GM21576 (cell line): Measurements from ENCODE around the gene CRIP3.
"Not testable (repeated sequence)": the region's sequence is repeated elsewhere in the genome, so short reads cannot be mapped to it uniquely, and the experiment has no call there.

Experiments
- ATAC-seq: cut with Tn5 transposase; IDR thresholded peaks from one replicate; pipeline ENCODE4 v1.9.1; 2021; ENCODE audit warnings: mild to moderate bottlenecking, moderate library complexity; ENCODE audit not compliant: unreplicated experiment

The CRIP3 gene, protein sequence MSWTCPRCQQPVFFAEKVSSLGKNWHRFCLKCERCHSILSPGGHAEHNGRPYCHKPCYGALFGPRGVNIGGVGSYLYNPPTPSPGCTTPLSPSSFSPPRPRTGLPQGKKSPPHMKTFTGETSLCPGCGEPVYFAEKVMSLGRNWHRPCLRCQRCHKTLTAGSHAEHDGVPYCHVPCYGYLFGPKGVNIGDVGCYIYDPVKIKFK

GRCh38 chr6:43308101-43308989 lies at the start of gene CRIP3:
Gene CRIP3, minus strand, starts transcription at chr6:43308826. Its CDS starts 34 bp downstream, at chr6:43308792.
- ATAC-seq, result peak; percentile 50

DNA sequence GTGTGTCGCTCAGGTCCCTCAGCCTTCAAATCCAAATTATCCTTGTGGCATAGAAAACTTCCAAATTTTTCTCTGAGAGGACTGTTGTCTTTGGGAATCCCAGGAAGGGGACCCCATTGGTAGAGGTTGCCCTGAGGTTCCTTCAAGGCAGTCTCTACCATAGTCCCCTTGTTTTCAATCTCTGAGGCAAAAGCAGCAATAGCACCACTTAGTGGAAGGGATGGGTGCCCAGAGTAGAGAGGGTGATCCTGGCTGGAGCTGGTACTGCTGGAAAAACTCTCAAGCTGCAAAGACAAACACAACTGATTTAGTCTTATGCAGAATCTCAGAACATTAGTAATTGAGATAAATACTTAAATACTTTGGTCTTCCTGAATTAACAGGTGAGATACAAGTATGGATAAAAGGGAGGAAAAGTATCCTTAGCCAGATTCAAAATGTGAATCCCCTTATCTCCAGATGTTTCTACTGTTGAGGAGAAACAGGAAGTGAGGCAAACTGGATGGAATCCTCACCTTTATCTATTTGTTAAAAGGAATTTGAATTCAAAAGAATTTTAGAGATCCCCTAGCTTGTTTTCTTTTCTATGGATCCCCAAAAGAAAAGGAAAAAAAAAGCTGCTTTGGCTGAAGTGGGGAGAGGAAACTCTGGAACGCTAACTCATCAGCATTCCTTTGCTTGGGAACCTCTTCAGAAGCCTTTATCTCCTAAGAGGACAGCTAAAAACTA lies 47.4 kb upstream of the CRIP3 start:
- ATAC-seq, result no peak

- not testable (repeated sequence) for ATAC-seq
Measured at GRCh38 chr6:43351951-43352350, 43.3 kb upstream of the CRIP3 start.

DNA sequence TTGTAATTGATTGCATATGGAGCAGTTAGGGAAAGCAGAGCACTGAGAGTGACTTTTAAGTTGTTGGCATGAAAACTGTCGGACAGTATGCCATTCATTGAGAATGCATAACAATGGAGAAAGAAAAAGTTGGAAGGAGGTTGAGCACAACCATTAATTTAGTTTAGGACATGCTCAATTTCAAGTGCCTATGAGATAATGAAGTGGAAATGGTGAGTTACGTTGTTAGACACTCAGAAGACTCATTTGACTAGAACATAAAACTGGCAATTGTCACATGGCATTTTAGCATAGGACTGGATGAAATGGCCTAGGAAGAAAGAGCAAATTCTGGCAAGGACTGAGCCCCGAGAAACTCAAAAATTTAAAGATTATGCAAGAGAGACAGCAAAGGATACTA lies 38.8 kb upstream of the CRIP3 start:
- ATAC-seq, result no peak

DNA sequence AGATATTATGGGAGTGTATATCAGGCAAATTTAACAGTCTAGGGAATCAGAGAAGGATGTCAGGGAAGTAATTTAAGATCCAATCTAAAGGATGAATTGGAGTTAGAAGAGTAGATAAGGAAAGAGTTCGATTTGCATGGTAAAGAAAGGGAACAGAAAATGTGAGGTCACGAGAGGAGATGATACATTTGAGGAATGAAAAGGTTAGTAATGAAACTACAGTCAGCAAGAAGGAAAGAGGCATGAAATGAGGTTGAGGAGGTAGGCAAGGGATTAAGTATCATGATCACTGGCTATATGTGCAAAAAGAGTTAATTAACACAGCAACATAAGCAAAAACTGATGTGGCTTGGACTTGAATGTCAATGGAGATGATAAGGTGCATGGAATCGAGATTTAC lies 38.4 kb upstream of the CRIP3 start:
- ATAC-seq, result no peak

DNA sequence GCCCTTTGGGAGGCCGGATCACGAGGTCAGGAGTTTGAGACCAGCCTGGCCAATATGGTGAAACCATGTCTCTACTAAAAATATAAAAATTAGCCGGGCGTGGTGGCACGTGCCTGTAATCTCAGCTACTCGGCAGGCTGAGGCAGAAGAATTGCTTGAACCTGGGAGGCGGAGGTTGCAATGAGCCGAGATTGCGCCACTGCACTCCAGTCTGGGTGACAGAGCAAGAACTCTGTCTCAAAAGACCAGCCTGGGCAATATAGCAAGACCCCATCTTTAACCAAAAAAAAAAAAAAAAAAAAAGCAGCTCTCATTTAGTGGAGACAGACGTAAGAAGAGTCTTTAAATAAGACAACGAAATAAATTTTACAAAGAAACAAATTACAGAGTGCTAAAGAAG lies 37.6 kb upstream of the CRIP3 start:
- ATAC-seq, result not testable (repeated sequence)

DNA sequence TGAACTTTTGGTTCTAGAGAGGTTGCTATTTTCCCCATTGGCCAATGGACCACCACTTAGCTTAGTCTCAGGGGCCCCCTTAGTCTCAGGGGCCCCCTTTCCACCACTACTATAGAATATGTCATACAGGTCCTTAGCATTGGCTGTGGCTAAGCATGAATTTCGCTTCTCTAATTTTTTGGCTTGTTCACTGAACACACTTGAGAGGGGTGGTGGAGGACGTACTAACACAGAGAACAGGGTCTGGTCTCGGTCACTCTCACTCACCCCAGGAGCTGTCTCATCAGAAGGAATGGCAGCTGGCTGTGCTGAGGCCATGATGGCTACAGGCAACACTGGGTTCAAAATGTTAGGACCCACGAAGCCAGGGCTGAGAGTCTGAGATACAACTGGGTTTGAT lies 30.5 kb upstream of the CRIP3 start:
- ATAC-seq, result peak; percentile 80

DNA sequence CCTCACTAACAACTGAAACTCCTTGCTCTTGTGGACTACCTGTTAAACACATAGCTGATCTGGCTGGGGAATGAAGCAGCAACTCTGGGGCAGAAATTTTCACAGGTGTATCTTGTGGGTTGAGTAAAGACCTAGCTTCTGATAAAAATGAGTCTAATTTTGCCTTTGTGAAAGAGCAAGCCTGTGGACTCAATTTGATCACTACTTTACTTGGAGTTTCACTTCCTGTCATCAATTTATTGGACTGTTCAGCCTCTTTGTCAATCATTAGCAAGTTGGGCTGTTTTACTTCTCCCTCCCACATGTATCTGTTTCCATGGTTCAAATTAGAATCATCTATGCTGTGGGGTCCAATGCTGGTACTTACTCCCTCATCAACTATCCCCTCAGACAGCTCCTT lies 29.6 kb upstream of the CRIP3 start:
- peak; percentile 51 for ATAC-seq

GRCh38 chr6:43336382-43336781 lies 27.8 kb upstream of the CRIP3 start:
- no peak for ATAC-seq

GRCh38 chr6:43335469-43335868 lies 26.8 kb upstream of the CRIP3 start:
- no peak for ATAC-seq

DNA sequence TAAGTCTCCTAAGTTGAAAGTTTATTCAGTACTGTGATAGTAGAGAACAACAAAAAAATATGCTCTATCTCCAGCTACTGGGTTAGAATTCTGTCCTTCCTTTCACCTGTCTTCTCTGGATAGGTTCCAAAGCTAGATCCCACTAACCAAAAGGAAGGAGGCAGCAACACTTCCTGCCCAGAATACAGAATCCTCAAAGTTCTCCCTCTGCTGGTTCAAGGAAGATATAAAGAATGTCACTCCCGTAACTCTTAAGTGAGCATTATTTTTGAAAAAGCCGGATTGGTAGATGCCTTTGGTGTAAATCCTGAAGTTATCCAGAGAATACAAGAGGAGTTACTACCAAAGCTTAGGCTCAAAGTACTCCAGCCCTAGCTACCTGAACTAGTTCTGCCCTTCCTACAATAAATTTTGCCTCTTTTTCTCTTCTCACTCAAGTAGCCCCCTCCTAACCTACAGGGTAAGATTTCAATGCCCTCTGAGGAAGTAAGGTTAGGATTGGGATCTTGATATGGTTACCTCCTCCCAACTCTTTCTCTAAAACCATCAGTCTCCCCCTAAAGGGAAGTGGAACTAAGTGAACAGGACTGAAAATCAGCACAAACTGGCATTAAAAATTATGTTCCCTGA lies 26.0 kb upstream of the CRIP3 start:
- ATAC-seq, result no peak

- ATAC-seq, result no peak
Measured at GRCh38 chr6:43331891-43332290, 23.3 kb upstream of the CRIP3 start.

- ATAC-seq, result no peak
Measured at GRCh38 chr6:43331470-43331869, 22.8 kb upstream of the CRIP3 start.

- no peak for ATAC-seq
Measured at GRCh38 chr6:43328528-43328927, 19.9 kb upstream of the CRIP3 start.

DNA sequence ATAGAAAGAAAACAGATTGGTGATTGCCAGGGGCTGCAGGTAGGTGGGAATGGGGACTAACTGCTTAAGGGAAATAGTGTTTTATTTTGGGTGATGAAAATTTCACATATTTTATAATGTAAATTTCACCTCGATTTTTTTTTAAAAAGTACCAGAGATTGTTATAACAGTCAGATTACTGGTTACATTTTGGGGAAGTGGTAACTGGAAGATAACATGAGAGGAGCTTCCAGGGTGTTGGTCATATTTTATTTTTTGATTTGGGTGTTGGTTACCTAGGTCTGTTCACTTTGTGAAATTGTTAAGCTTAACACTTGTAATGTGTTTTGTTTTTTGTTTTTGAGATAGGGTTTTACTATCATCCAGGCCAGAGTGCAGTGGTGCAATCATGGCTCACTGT lies 17.2 kb upstream of the CRIP3 start:
- no peak for ATAC-seq

GRCh38 chr6:43318011-43318410 lies 9.4 kb upstream of the CRIP3 start:
- no peak for ATAC-seq

- no peak for ATAC-seq
Measured at GRCh38 chr6:43313813-43314212, 5.2 kb upstream of the CRIP3 start.

GRCh38 chr6:43311666-43312065 lies 3.0 kb upstream of the CRIP3 start:
- ATAC-seq, result no peak

- ATAC-seq, result no peak
Measured at GRCh38 chr6:43310624-43311023, 2.0 kb upstream of the CRIP3 start.

GRCh38 chr6:43310134-43310533 lies 1.5 kb upstream of the CRIP3 start:
- no peak for ATAC-seq

DNA sequence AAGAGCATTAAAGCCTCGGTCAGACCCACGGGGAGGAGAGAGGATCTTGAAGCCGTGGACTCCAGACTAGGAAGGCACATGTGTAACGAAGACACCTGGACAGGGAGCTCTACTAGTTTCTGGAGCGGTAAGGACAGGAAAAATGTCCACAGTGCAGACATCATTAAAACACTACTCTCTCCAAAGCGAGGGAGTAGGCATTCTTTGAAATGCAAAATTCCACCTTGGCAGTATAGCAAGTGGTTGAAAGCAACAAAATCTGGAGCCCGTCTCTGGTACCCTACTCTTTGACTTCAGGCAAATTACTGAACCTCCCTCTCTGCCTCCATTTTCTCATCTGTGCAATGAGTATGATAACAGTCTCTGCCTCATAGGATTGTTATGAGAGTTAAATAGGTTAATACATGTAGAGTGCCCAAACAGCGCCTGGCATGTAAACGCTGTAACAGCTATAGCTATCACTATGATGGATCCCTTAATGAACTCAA lies 408 bp upstream of the CRIP3 start:
- no peak for ATAC-seq
